NCI-H82 treated with DMSO at 0.1 percent for 48 hours (cell line): ENCODE measurements around the gene SMCO4.
A peak's percentile ranks its signal among the peaks of the same experiment; 100 is the strongest.
"Not testable (repeated sequence)": the region's sequence is repeated elsewhere in the genome, so short reads cannot be mapped to it uniquely, and the experiment has no call there.

Experiments used
- DNase-seq: peaks from one replicate; lab custom pipeline; 2025; ENCODE audit not compliant: unreplicated experiment; lab: John Stamatoyannopoulos, UW

The SMCO4 gene

GRCh38 chr11:93560199-93560932 lies 17.2 kb upstream of the SMCO4 start:
- no peak for DNase-seq

- no peak for DNase-seq
Observed at GRCh38 chr11:93559681-93560080, 16.5 kb upstream of the SMCO4 start.

- DNase-seq = no peak
Observed at GRCh38 chr11:93552874-93553273, 9.7 kb upstream of the SMCO4 start.

GRCh38 chr11:93549976-93550375 lies 6.8 kb upstream of the SMCO4 start:
- no peak for DNase-seq

- no peak for DNase-seq
Observed at GRCh38 chr11:93548679-93549319, 5.6 kb upstream of the SMCO4 start.

GRCh38 chr11:93547773-93548172 lies 4.6 kb upstream of the SMCO4 start:
- DNase-seq = no peak

- no peak for DNase-seq
Observed at GRCh38 chr11:93547028-93547427, 3.8 kb upstream of the SMCO4 start.

- no peak for DNase-seq
Observed at GRCh38 chr11:93545566-93545965, 2.4 kb upstream of the SMCO4 start.

- no peak for DNase-seq
Observed at GRCh38 chr11:93542811-93543229, 371 bp downstream of the SMCO4 start.

GRCh38 chr11:93541884-93542810 lies 1.0 kb downstream of the SMCO4 start:
- no peak for DNase-seq

GRCh38 chr11:93540896-93541553 lies 2.2 kb downstream of the SMCO4 start:
- DNase-seq = no peak

- no peak for DNase-seq
Observed at GRCh38 chr11:93540337-93540736, 2.9 kb downstream of the SMCO4 start.

GRCh38 chr11:93537767-93538261 lies 5.4 kb downstream of the SMCO4 start:
- DNase-seq = no peak

- no peak for DNase-seq
Observed at GRCh38 chr11:93537049-93537448, 6.1 kb downstream of the SMCO4 start.

- DNase-seq = no peak
Observed at GRCh38 chr11:93536101-93536861, 6.9 kb downstream of the SMCO4 start.

GRCh38 chr11:93535578-93535977 lies 7.6 kb downstream of the SMCO4 start:
- DNase-seq = not testable (repeated sequence)

- peak; percentile 68 for DNase-seq
Observed at GRCh38 chr11:93532806-93533205, 10.4 kb downstream of the SMCO4 start.

GRCh38 chr11:93532281-93532789 lies 10.9 kb downstream of the SMCO4 start:
- no peak for DNase-seq

GRCh38 chr11:93530468-93530826 lies 12.7 kb downstream of the SMCO4 start:
- DNase-seq = no peak
